H1 (cell line): ENCODE measurements around the gene TPM2. TPM values are rescaled to one million over a fixed set of nuclear protein-coding genes. Genes with fewer than 3 reads are reported as not detected.

Experiments
- CTCF ChIA-PET: fragments of 300-600 bp; sonication (Branson Sonifier 250); formaldehyde crosslinking; loops from one replicate; lab custom pipeline; 2021; ENCODE audit not compliant: partially characterized antibody; lab: Charles Lee
- POLR2A ChIA-PET: fragments of 300-600 bp; sonication (Branson Sonifier 250); formaldehyde crosslinking; loops from one replicate; lab custom pipeline; 2021; ENCODE audit warnings: inconsistent platforms; ENCODE audit not compliant: partially characterized antibody; lab: Charles Lee
- DNase-seq, 2 experiments: peaks; one replicate each; pipeline versions ENCODE4 v3.0.0 to v3.0.0-alpha.2; 2010 to 2022; ENCODE audit warnings: low spot score in 2 of 2, low read depth in 1 of 2, mixed read lengths in 1 of 2
- FAIRE-seq: peaks from 2 replicates; lab custom pipeline; 2011; peaks lifted over from hg19 to GRCh38; lab: Jason Lieb, UNC
- H2AFZ ChIP-seq: 2 replicates; pipeline ENCODE4 v1.8.1; 2012; ENCODE audit warnings: low read length, inconsistent platforms
- H2AK5ac ChIP-seq: 2 replicates; pipeline ENCODE4 v1.6.1; 2013; ENCODE audit warnings: low read depth, low read length
- H2BK120ac ChIP-seq: replicated peaks from 2 replicates; pipeline ENCODE3; 2013; ENCODE audit warnings: low read depth, low read length, inconsistent platforms
- H2BK12ac ChIP-seq: 2 replicates; pipeline ENCODE4 v1.6.1; 2013; ENCODE audit warnings: low read depth, low read length
- H2BK15ac ChIP-seq: 2 replicates; pipeline ENCODE4 v1.6.1; 2013; ENCODE audit warnings: low read length
- H2BK20ac ChIP-seq: 2 replicates; pipeline ENCODE4 v1.6.1; 2013; ENCODE audit warnings: low read length
- H2BK5ac ChIP-seq: 2 replicates; pipeline ENCODE4 v1.6.1; 2013; ENCODE audit warnings: low read depth, low read length
- H3K14ac ChIP-seq: 2 replicates; pipeline ENCODE4 v1.6.1; 2013; ENCODE audit warnings: inconsistent platforms; ENCODE audit not compliant: insufficient read length
- H3K18ac ChIP-seq: 2 replicates; pipeline ENCODE4 v1.6.1; 2013; ENCODE audit warnings: low read length; ENCODE audit errors: extremely low read depth
- H3K23ac ChIP-seq: 2 replicates; pipeline ENCODE4 v1.6.1; 2013; ENCODE audit warnings: inconsistent platforms; ENCODE audit not compliant: insufficient read length
- H3K23me2 ChIP-seq: 2 replicates; pipeline ENCODE4 v1.6.1; 2013; ENCODE audit warnings: low read depth, low read length
- H3K27ac ChIP-seq: 2 replicates; pipeline ENCODE4 v1.6.1; 2011; ENCODE audit warnings: low read depth, low read length, inconsistent platforms
- H3K27me3 ChIP-seq, 4 experiments: replicated peaks in 1 of 4; 1 replicate in 1 of 4; 2 replicates in 3 of 4; pipeline versions ENCODE4 v1.6.1 to v1.8.1; 2011 to 2013; ENCODE audit warnings: low read length in 3 of 4, mild to moderate bottlenecking in 3 of 4, inconsistent platforms in 2 of 4, mixed read lengths in 2 of 4, moderate library complexity in 1 of 4; ENCODE audit not compliant: control insufficient read depth in 3 of 4, insufficient read depth in 3 of 4; ENCODE audit errors: extremely low read depth in 1 of 4
- H3K36me3 ChIP-seq, 4 experiments: 2 replicates each; pipeline versions ENCODE4 v1.6.1 to v1.8.1; 2011 to 2013; ENCODE audit warnings: mild to moderate bottlenecking in 4 of 4, low read length in 3 of 4, moderate library complexity in 2 of 4, control low read depth in 1 of 4, inconsistent platforms in 1 of 4; ENCODE audit not compliant: insufficient read depth in 4 of 4, control insufficient read depth in 2 of 4
- H3K4ac ChIP-seq: replicated peaks from 2 replicates; pipeline ENCODE3; 2013; ENCODE audit warnings: low read length, low read depth, mixed read lengths, inconsistent platforms; ENCODE audit not compliant: insufficient read length
- H3K4me1 ChIP-seq, 4 experiments: replicated peaks in 1 of 4; 1 replicate in 1 of 4; 2 replicates in 3 of 4; pipeline versions ENCODE4 v1.6.1 to v1.8.1; 2011 to 2013; ENCODE audit warnings: low read length in 3 of 4, inconsistent platforms in 2 of 4, mixed read lengths in 1 of 4; ENCODE audit not compliant: insufficient read depth in 4 of 4, control insufficient read depth in 3 of 4
- H3K4me2 ChIP-seq, 2 experiments: 2 replicates each; pipeline versions ENCODE4 v1.6.1 to v1.8.1; 2011 to 2013; ENCODE audit warnings: low read depth in 2 of 2, low read length in 2 of 2, control low read depth in 1 of 2, inconsistent platforms in 1 of 2, mild to moderate bottlenecking in 1 of 2; ENCODE audit not compliant: insufficient read depth in 1 of 2
- H3K4me3 ChIP-seq, 4 experiments: fragments of 200-600, 300-600 bp in 1 of 4; sonication (generic), shearing (Covaris generic), sonication (Bioruptor Twin) in 1 of 4; 2 replicates each; pipeline versions ENCODE4 v1.5.1 to v1.8.1; 2011 to 2016; ENCODE audit warnings: low read length in 4 of 4, low read depth in 3 of 4, control low read depth in 2 of 4, inconsistent platforms in 2 of 4, mild to moderate bottlenecking in 2 of 4, mixed read lengths in 1 of 4, moderate library complexity in 1 of 4; ENCODE audit not compliant: insufficient read depth in 2 of 4; ENCODE audit errors: extremely low read depth in 1 of 4
- H3K56ac ChIP-seq: replicated peaks from 2 replicates; pipeline ENCODE3; 2013; ENCODE audit warnings: low read depth, mild to moderate bottlenecking, mixed read lengths, low read length, inconsistent platforms; ENCODE audit not compliant: insufficient read length
- H3K79me1 ChIP-seq: 2 replicates; pipeline ENCODE4 v1.6.1; 2013; ENCODE audit warnings: low read depth, low read length, control low read depth
- H3K79me2 ChIP-seq, 2 experiments: 2 replicates each; pipeline versions ENCODE4 v1.6.1 to v1.8.1; 2012 to 2013; ENCODE audit warnings: low read length in 2 of 2, mild to moderate bottlenecking in 2 of 2, inconsistent platforms in 1 of 2; ENCODE audit not compliant: insufficient read depth in 2 of 2, control insufficient read depth in 1 of 2
- H3K9ac ChIP-seq, 4 experiments: replicated peaks in 1 of 4; 1 replicate in 1 of 4; 2 replicates in 3 of 4; pipeline versions ENCODE4 v1.6.1 to v1.8.1; 2011 to 2013; ENCODE audit warnings: low read depth in 3 of 4, low read length in 3 of 4, control low read depth in 2 of 4, mild to moderate bottlenecking in 2 of 4, moderate library complexity in 2 of 4, inconsistent platforms in 1 of 4; ENCODE audit errors: extremely low read depth in 1 of 4
- H3K9me3 ChIP-seq, 2 experiments: 2 replicates each; pipeline versions ENCODE4 v1.6.1 to v1.8.1; 2012 to 2013; ENCODE audit warnings: mild to moderate bottlenecking in 2 of 2, moderate library complexity in 2 of 2, control low read depth in 1 of 2, inconsistent platforms in 1 of 2, low read depth in 1 of 2, low read length in 1 of 2, mixed read lengths in 1 of 2; ENCODE audit not compliant: insufficient read depth in 2 of 2
- H4K20me1 ChIP-seq, 2 experiments: replicated peaks in 1 of 2; 2 replicates each; pipeline versions ENCODE3 to v1.8.1; 2011 to 2013; ENCODE audit warnings: inconsistent platforms in 2 of 2, low read length in 2 of 2, mild to moderate bottlenecking in 1 of 2; ENCODE audit not compliant: insufficient read depth in 2 of 2, control insufficient read depth in 1 of 2
- H4K5ac ChIP-seq: 2 replicates; pipeline ENCODE4 v1.6.1; 2013; ENCODE audit warnings: low read length, low read depth, mixed read lengths, inconsistent platforms; ENCODE audit not compliant: insufficient read length
- H4K8ac ChIP-seq: 2 replicates; pipeline ENCODE4 v1.8.0; 2013; ENCODE audit warnings: mild to moderate bottlenecking, moderate library complexity, low read length, inconsistent platforms; ENCODE audit not compliant: insufficient read depth; ENCODE audit errors: extremely low read depth
- H4K91ac ChIP-seq: replicated peaks from 2 replicates; pipeline ENCODE3; 2013; ENCODE audit warnings: low read length, mixed read lengths, inconsistent platforms; ENCODE audit not compliant: insufficient read length
- CTCF ChIP-seq, 3 experiments: IDR thresholded peaks; 1 replicate in 2 of 3; 2 replicates in 1 of 3; pipeline versions ENCODE4 v1.5.1 to v1.6.1; 2011; ENCODE audit warnings: low read length in 3 of 3, mild to moderate bottlenecking in 3 of 3, inconsistent platforms in 2 of 3, low read depth in 1 of 3, moderate library complexity in 1 of 3; ENCODE audit not compliant: insufficient read depth in 1 of 3; ENCODE audit errors: control extremely low read depth in 1 of 3
- WGBS, 2 experiments: shearing (Covaris generic) in 1 of 2; methylation state at CpG; one replicate each; pipeline versions ENCODE4 v1.1.6 to v1.1.7; 2013 to 2015; ENCODE audit warnings: low lambda C conversion rate in 2 of 2, mixed read lengths in 2 of 2, inconsistent platforms in 1 of 2, low coverage in 1 of 2, missing lambda C conversion rate in 1 of 2; ENCODE audit not compliant: insufficient replicate concordance in 2 of 2, insufficient coverage in 1 of 2, insufficient read length in 1 of 2; ENCODE audit errors: extremely low coverage in 1 of 2, missing lambda C conversion rate in 1 of 2; 5-methylcytosine and 5-hydroxymethylcytosine counted together
- polyA plus RNA-seq, 7 experiments: library from polyadenylated mRNA; depleted of rRNA in 3 of 7; stranded (reverse) in 5 of 7; unstranded in 2 of 7; fragments of >200 nt in 5 of 7; fragments of 200-250 nt in 2 of 7; gene quantifications; 1 replicate in 5 of 7; 2 replicates in 1 of 7; 4 replicates in 1 of 7; pipeline versions ENCODE4 v1.2.1 to v1.2.3, GENCODE V29; 2011 to 2013; ENCODE audit warnings: missing spikeins in 2 of 7, mixed read lengths in 2 of 7
- total RNA-seq: library from RNA; stranded (reverse); fragmentation: NEBNext Ultra II Directional; extraction: Animal tissue kit (Norgen Biotek cat#: 25700); gene quantifications from 2 replicates; pipeline ENCODE4 v1.2.1, GENCODE V29; 2021

The TPM2 gene
- total and polyA plus RNA-seq, 2 of the 8 experiments (the other 6 are each of a cell fraction or from before 2014, with no cell fraction given): 62.5 to 181 TPM

GRCh38 chr9:35698231-35698630, 8.5 kb upstream of the TPM2 start:
- no peak overlapping the region for H4K8ac ChIP-seq
- H3K23me2 ChIP-seq: no peaks in the 10 kb centered on the region
- no peak overlapping the region for H2BK120ac ChIP-seq
- H3K9ac ChIP-seq: no peak overlapping the region
- H2AK5ac ChIP-seq: no peak overlapping the region
- ChIA-PET POLR2A (interaction anchor here (1.4 to 14.9 kb wide), 2 partner anchors 9 to 30 kb away, joined by 3 to 158 read pairs; partner anchors contain the start of genes CREB3 and TLN1), CTCF (interaction anchor here (0.5 to 14.1 kb wide), 13 partner anchors 10 to 225 kb away, joined by 3 to 347 read pairs (median 25); partner anchors contain the start of genes ARHGEF39, CA9, CCDC107 and RMRP)
- H3K4me1 ChIP-seq: no peaks in the 10 kb centered on the region
- no peak overlapping the region for H3K56ac ChIP-seq
- H4K20me1 ChIP-seq: peaks cover 3 to 7% of the 10 kb centered on the region in 2 experiments
- peaks cover 33 to 49% (median 48%) of the 10 kb centered on the region in 4 experiments for H3K36me3 ChIP-seq
- H2BK5ac ChIP-seq: no peak overlapping the region; the same call in 1 of the 2 replicates
- H3K4me3 ChIP-seq: no peak overlapping the region
- DNase-seq (no peak), FAIRE-seq (no peak)
- no peaks in the 10 kb centered on the region for H3K27me3 ChIP-seq
- no peaks in the 10 kb centered on the region for H3K9me3 ChIP-seq
- no peak overlapping the region for H3K18ac ChIP-seq
- H3K79me2 ChIP-seq: no peaks in the 10 kb centered on the region
- H3K14ac ChIP-seq: no peak overlapping the region
- H4K91ac ChIP-seq: no peak overlapping the region
- 91% methylated on average over 5 of the region's 5 CpGs; no CpG with 5 or more reads in 1 of the 2 experiments for WGBS, 2 experiments
- no peak overlapping the region for H2BK15ac ChIP-seq
- H3K4me2 ChIP-seq: no peak overlapping the region
- H2BK20ac ChIP-seq: no peak overlapping the region
- no peak overlapping the region for H2BK12ac ChIP-seq
- H3K79me1 ChIP-seq: no peaks in the 10 kb centered on the region
- H3K4ac ChIP-seq: no peak overlapping the region
- H3K23ac ChIP-seq: no peak overlapping the region
- no peak overlapping the region for H2AFZ ChIP-seq
- H3K27ac ChIP-seq: no peak overlapping the region
- H4K5ac ChIP-seq: no peak overlapping the region
- TF ChIP-seq CTCF (IDR thresholded peaks at IDR 0.05; ENCODE audit: control extremely low read depth in 1 of 3, insufficient read depth in 1 of 3, low read depth in 1 of 3, low read length in 3 of 3): no peak
